ENCODE results near the gene FAM200B.

DNA sequence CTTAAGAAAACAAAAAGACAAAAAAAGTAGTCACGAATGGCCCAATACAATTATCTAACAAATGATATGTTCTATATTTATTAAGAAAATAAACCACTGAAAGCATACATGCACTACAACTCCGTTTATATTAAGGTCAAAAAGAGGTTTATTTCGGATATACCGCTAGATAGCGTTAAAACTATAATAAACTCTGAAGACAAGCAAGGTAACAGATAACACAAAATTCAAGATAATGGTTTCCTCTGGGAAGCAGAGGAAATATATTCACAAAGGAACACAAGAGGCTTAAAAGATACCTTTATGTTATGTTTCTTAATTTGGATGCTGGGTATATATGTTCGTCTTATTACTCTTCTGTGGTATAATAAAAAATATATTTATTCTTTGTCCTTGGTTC is 4.7 kb upstream of the FAM200B start:
- no peak for TF ChIP-seq EP300 (IDR thresholded peaks at IDR 0.05)
- TF ChIP-seq POLR2A (IDR thresholded peaks at IDR 0.05), result no peak
- TF ChIP-seq, protein P1, sequence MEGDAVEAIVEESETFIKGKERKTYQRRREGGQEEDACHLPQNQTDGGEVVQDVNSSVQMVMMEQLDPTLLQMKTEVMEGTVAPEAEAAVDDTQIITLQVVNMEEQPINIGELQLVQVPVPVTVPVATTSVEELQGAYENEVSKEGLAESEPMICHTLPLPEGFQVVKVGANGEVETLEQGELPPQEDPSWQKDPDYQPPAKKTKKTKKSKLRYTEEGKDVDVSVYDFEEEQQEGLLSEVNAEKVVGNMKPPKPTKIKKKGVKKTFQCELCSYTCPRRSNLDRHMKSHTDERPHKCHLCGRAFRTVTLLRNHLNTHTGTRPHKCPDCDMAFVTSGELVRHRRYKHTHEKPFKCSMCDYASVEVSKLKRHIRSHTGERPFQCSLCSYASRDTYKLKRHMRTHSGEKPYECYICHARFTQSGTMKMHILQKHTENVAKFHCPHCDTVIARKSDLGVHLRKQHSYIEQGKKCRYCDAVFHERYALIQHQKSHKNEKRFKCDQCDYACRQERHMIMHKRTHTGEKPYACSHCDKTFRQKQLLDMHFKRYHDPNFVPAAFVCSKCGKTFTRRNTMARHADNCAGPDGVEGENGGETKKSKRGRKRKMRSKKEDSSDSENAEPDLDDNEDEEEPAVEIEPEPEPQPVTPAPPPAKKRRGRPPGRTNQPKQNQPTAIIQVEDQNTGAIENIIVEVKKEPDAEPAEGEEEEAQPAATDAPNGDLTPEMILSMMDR (IDR thresholded peaks at IDR 0.05), result no peak
